ENCODE results near the gene MINPP1.

MINPP1 gene

GRCh38 chr10:87511526-87511925 lies 6.8 kb downstream of the MINPP1 start:
- in situ Hi-C loops (cut with MboI; ENCODE audit: low pct_unique_long_range_greater_than_20kb, low sequenced_read_pairs) = no loop called here
- no peak for DNase-seq

- no peak for DNase-seq
- in situ Hi-C loops (cut with MboI; ENCODE audit: low pct_unique_long_range_greater_than_20kb, low sequenced_read_pairs) = no loop called here
Observed at GRCh38 chr10:87518937-87519336, 14.2 kb downstream of the MINPP1 start.

GRCh38 chr10:87519582-87519981 lies 14.9 kb downstream of the MINPP1 start:
- DNase-seq = no peak
- in situ Hi-C loops (cut with MboI; ENCODE audit: low pct_unique_long_range_greater_than_20kb, low sequenced_read_pairs) = no loop called here

- no peak for DNase-seq
- in situ Hi-C loops (cut with MboI; ENCODE audit: low pct_unique_long_range_greater_than_20kb, low sequenced_read_pairs) = no loop called here
Observed at GRCh38 chr10:87523731-87524130, 19.0 kb downstream of the MINPP1 start.

GRCh38 chr10:87524296-87524695 lies 19.6 kb downstream of the MINPP1 start:
- in situ Hi-C loops (cut with MboI; ENCODE audit: low pct_unique_long_range_greater_than_20kb, low sequenced_read_pairs) = no loop called here
- DNase-seq = no peak

GRCh38 chr10:87531908-87532622 lies 27.4 kb downstream of the MINPP1 start:
- DNase-seq = no peak
- in situ Hi-C loops (cut with MboI; ENCODE audit: low pct_unique_long_range_greater_than_20kb, low sequenced_read_pairs) = no loop called here

GRCh38 chr10:87532696-87533095 lies 28.0 kb downstream of the MINPP1 start:
- DNase-seq = no peak
- in situ Hi-C loops (cut with MboI; ENCODE audit: low pct_unique_long_range_greater_than_20kb, low sequenced_read_pairs) = no loop called here

- in situ Hi-C loops (cut with MboI; ENCODE audit: low pct_unique_long_range_greater_than_20kb, low sequenced_read_pairs) = no loop called here
- DNase-seq = no peak
Observed at GRCh38 chr10:87534173-87534858, 29.6 kb downstream of the MINPP1 start.

- in situ Hi-C loops (cut with MboI; ENCODE audit: low pct_unique_long_range_greater_than_20kb, low sequenced_read_pairs) = no loop called here
- no peak for DNase-seq
Observed at GRCh38 chr10:87538092-87539015, 33.7 kb downstream of the MINPP1 start.

- no peak for DNase-seq
- in situ Hi-C loops (cut with MboI; ENCODE audit: low pct_unique_long_range_greater_than_20kb, low sequenced_read_pairs) = no loop called here
Observed at GRCh38 chr10:87541114-87541513, 36.4 kb downstream of the MINPP1 start.

GRCh38 chr10:87544721-87545120 lies 40.0 kb downstream of the MINPP1 start:
- DNase-seq = no peak
- in situ Hi-C loops (cut with MboI; ENCODE audit: low pct_unique_long_range_greater_than_20kb, low sequenced_read_pairs) = no loop called here

GRCh38 chr10:87545783-87546182 lies 41.1 kb downstream of the MINPP1 start:
- DNase-seq = no peak

GRCh38 chr10:87546210-87546609 lies 41.5 kb downstream of the MINPP1 start:
- in situ Hi-C loops (cut with MboI; ENCODE audit: low pct_unique_long_range_greater_than_20kb, low sequenced_read_pairs) = no loop called here
- peak; percentile 59 for DNase-seq

More at GRCh38 chr10:87545783-87546182, 41.1 kb downstream of the MINPP1 start:
- in situ Hi-C loops (cut with MboI; ENCODE audit: low pct_unique_long_range_greater_than_20kb, low sequenced_read_pairs) = no loop called here

- in situ Hi-C loops (cut with MboI; ENCODE audit: low pct_unique_long_range_greater_than_20kb, low sequenced_read_pairs) = no loop called here
Observed at GRCh38 chr10:87546971-87547413, 42.3 kb downstream of the MINPP1 start.

GRCh38 chr10:87547734-87548311 lies 43.1 kb downstream of the MINPP1 start:
- in situ Hi-C loops (cut with MboI; ENCODE audit: low pct_unique_long_range_greater_than_20kb, low sequenced_read_pairs) = no loop called here
- DNase-seq = no peak

More at GRCh38 chr10:87546971-87547413, 42.3 kb downstream of the MINPP1 start:
- DNase-seq = no peak

- in situ Hi-C loops (cut with MboI; ENCODE audit: low pct_unique_long_range_greater_than_20kb, low sequenced_read_pairs) = no loop called here
- no peak for DNase-seq
Observed at GRCh38 chr10:87550741-87551140, 46.0 kb downstream of the MINPP1 start.

GRCh38 chr10:87551326-87551725 lies 46.6 kb downstream of the MINPP1 start:
- DNase-seq = no peak

GRCh38 chr10:87552248-87552929 lies 47.7 kb downstream of the MINPP1 start:
- in situ Hi-C loops (cut with MboI; ENCODE audit: low pct_unique_long_range_greater_than_20kb, low sequenced_read_pairs) = no loop called here
- no peak for DNase-seq

More at GRCh38 chr10:87551326-87551725, 46.6 kb downstream of the MINPP1 start:
- in situ Hi-C loops (cut with MboI; ENCODE audit: low pct_unique_long_range_greater_than_20kb, low sequenced_read_pairs) = no loop called here

GRCh38 chr10:87557409-87557808 lies 52.7 kb downstream of the MINPP1 start:
- in situ Hi-C loops (cut with MboI; ENCODE audit: low pct_unique_long_range_greater_than_20kb, low sequenced_read_pairs) = no loop called here
- DNase-seq = no peak
